IPS-18a (cell line): Measurements from ENCODE around the gene DSCAM.

Experiments
- H3K27ac ChIP-seq: one replicate; pipeline ENCODE4 v1.5.1; 2013; ENCODE audit warnings: low read length
- H3K27me3 ChIP-seq: one replicate; pipeline ENCODE4 v1.6.1; 2013; ENCODE audit warnings: mild to moderate bottlenecking, low read length; ENCODE audit not compliant: control insufficient read depth, insufficient read depth
- H3K36me3 ChIP-seq: one replicate; pipeline ENCODE4 v1.6.1; 2013; ENCODE audit warnings: low read depth, low read length; ENCODE audit not compliant: control insufficient read depth
- H3K4me1 ChIP-seq: one replicate; pipeline ENCODE4 v1.6.1; 2013; ENCODE audit warnings: low read depth, low read length; ENCODE audit not compliant: control insufficient read depth
- H3K4me3 ChIP-seq: one replicate; pipeline ENCODE4 v1.5.1; 2013; ENCODE audit warnings: low read length
- H3K9ac ChIP-seq: one replicate; pipeline ENCODE4 v1.6.1; 2013; ENCODE audit warnings: mild to moderate bottlenecking, low read length, moderate library complexity
- H3K9me3 ChIP-seq: one replicate; pipeline ENCODE4 v1.6.1; 2013; ENCODE audit warnings: low read depth, low read length; ENCODE audit not compliant: control insufficient read depth

The DSCAM gene

GRCh38 chr21:40729761-40730425 lies 117.1 kb downstream of the DSCAM start:
- Histone ChIP-seq H3K9ac (no peak overlapping the region), H3K36me3 (no peaks in the 10 kb centered on the region), H3K4me3 (no peak overlapping the region), H3K27me3 (no peaks in the 10 kb centered on the region), H3K4me1 (no peaks in the 10 kb centered on the region), H3K9me3 (no peaks in the 10 kb centered on the region), H3K27ac (no peak overlapping the region)

- no peak overlapping the region for H3K4me3 ChIP-seq
- no peaks in the 10 kb centered on the region for H3K36me3 ChIP-seq
- H3K9ac ChIP-seq, result no peak overlapping the region
- peaks cover 3% of the 10 kb centered on the region for H3K9me3 ChIP-seq
- H3K27ac ChIP-seq, result no peak overlapping the region
- no peaks in the 10 kb centered on the region for H3K27me3 ChIP-seq
- H3K4me1 ChIP-seq, result no peaks in the 10 kb centered on the region
Observed at GRCh38 chr21:40723966-40724365, 123.0 kb downstream of the DSCAM start.

- H3K27ac ChIP-seq, result no peak overlapping the region
- no peak overlapping the region for H3K4me3 ChIP-seq
- no peak overlapping the region for H3K9ac ChIP-seq
- H3K36me3 ChIP-seq, result no peaks in the 10 kb centered on the region
- H3K4me1 ChIP-seq, result no peaks in the 10 kb centered on the region
- H3K9me3 ChIP-seq, result peaks cover 3% of the 10 kb centered on the region
- H3K27me3 ChIP-seq, result no peaks in the 10 kb centered on the region
Observed at GRCh38 chr21:40723317-40723716, 123.6 kb downstream of the DSCAM start.

GRCh38 chr21:40719615-40720014 lies 127.3 kb downstream of the DSCAM start:
- Histone ChIP-seq H3K4me3 (no peak overlapping the region), H3K4me1 (no peaks in the 10 kb centered on the region), H3K27me3 (no peaks in the 10 kb centered on the region), H3K9ac (no peak overlapping the region), H3K36me3 (no peaks in the 10 kb centered on the region), H3K27ac (no peak overlapping the region), H3K9me3 (peaks cover 3% of the 10 kb centered on the region)

- Histone ChIP-seq H3K9ac (no peak overlapping the region), H3K36me3 (no peaks in the 10 kb centered on the region), H3K4me3 (no peak overlapping the region), H3K9me3 (peaks cover 3% of the 10 kb centered on the region), H3K27ac (no peak overlapping the region), H3K4me1 (no peaks in the 10 kb centered on the region), H3K27me3 (no peaks in the 10 kb centered on the region)
Observed at GRCh38 chr21:40717028-40717427, 129.9 kb downstream of the DSCAM start.

GRCh38 chr21:40714536-40714935 lies 132.4 kb downstream of the DSCAM start:
- no peak overlapping the region for H3K4me3 ChIP-seq
- H3K4me1 ChIP-seq, result no peaks in the 10 kb centered on the region
- H3K27me3 ChIP-seq, result no peaks in the 10 kb centered on the region
- H3K36me3 ChIP-seq, result no peaks in the 10 kb centered on the region
- H3K9ac ChIP-seq, result no peak overlapping the region
- H3K9me3 ChIP-seq, result no peaks in the 10 kb centered on the region
- no peak overlapping the region for H3K27ac ChIP-seq

GRCh38 chr21:40707656-40708244 lies 139.2 kb downstream of the DSCAM start:
- H3K4me1 ChIP-seq, result no peaks in the 10 kb centered on the region
- no peak overlapping the region for H3K9ac ChIP-seq
- no peaks in the 10 kb centered on the region for H3K36me3 ChIP-seq
- no peak overlapping the region for H3K27ac ChIP-seq
- no peak overlapping the region for H3K4me3 ChIP-seq
- H3K27me3 ChIP-seq, result no peaks in the 10 kb centered on the region
- no peaks in the 10 kb centered on the region for H3K9me3 ChIP-seq

- H3K27ac ChIP-seq, result no peak overlapping the region
Observed at GRCh38 chr21:40706806-40707655, 139.9 kb downstream of the DSCAM start.

GRCh38 chr21:40706176-40706575 lies 140.8 kb downstream of the DSCAM start:
- no peaks in the 10 kb centered on the region for H3K9me3 ChIP-seq
- H3K4me1 ChIP-seq, result no peaks in the 10 kb centered on the region
- no peaks in the 10 kb centered on the region for H3K36me3 ChIP-seq
- H3K9ac ChIP-seq, result no peak overlapping the region
- no peak overlapping the region for H3K27ac ChIP-seq
- no peaks in the 10 kb centered on the region for H3K27me3 ChIP-seq
- H3K4me3 ChIP-seq, result no peak overlapping the region

More at GRCh38 chr21:40706806-40707655, 139.9 kb downstream of the DSCAM start:
- Histone ChIP-seq H3K9me3 (no peaks in the 10 kb centered on the region), H3K9ac (no peak overlapping the region), H3K27me3 (no peaks in the 10 kb centered on the region), H3K36me3 (no peaks in the 10 kb centered on the region), H3K4me1 (no peaks in the 10 kb centered on the region), H3K4me3 (no peak overlapping the region)

GRCh38 chr21:40704141-40704540 lies 142.8 kb downstream of the DSCAM start:
- Histone ChIP-seq H3K27ac (no peak overlapping the region), H3K9ac (no peak overlapping the region), H3K4me3 (no peak overlapping the region), H3K27me3 (no peaks in the 10 kb centered on the region), H3K4me1 (no peaks in the 10 kb centered on the region), H3K9me3 (no peaks in the 10 kb centered on the region), H3K36me3 (no peaks in the 10 kb centered on the region)

GRCh38 chr21:40699366-40699765 lies 147.6 kb downstream of the DSCAM start:
- no peak overlapping the region for H3K27ac ChIP-seq
- H3K36me3 ChIP-seq, result no peaks in the 10 kb centered on the region
- no peaks in the 10 kb centered on the region for H3K27me3 ChIP-seq
- H3K9ac ChIP-seq, result no peak overlapping the region
- H3K4me3 ChIP-seq, result no peak overlapping the region
- no peaks in the 10 kb centered on the region for H3K4me1 ChIP-seq
- no peaks in the 10 kb centered on the region for H3K9me3 ChIP-seq
